Mesothelial cell of epicardium (in vitro differentiated cells): ENCODE results near the gene EOLA1. TPM values are rescaled to one million over a fixed set of nuclear protein-coding genes. Genes with fewer than 3 reads are reported as not detected.

Experiments used
- DNase-seq, 2 experiments: peaks; one replicate each; pipeline ENCODE4 v3.0.0; 2021; ENCODE audit warnings: low spot score in 2 of 2; ENCODE audit not compliant: unreplicated experiment in 2 of 2
- H3K27ac Mint-ChIP-seq: 2 replicates; pipeline ENCODE4 v1.8.0; 2021; ENCODE audit warnings: mixed read lengths
- H3K27me3 Mint-ChIP-seq: 2 replicates; pipeline ENCODE4 v1.8.0; 2021; ENCODE audit warnings: low read depth, mixed read lengths
- H3K36me3 Mint-ChIP-seq: 2 replicates; pipeline ENCODE4 v1.8.0; 2021; ENCODE audit warnings: mixed read lengths
- H3K4me1 Mint-ChIP-seq: 2 replicates; pipeline ENCODE4 v1.8.0; 2021; ENCODE audit warnings: mixed read lengths
- H3K4me3 Mint-ChIP-seq: 2 replicates; pipeline ENCODE4 v1.8.0; 2021; ENCODE audit warnings: mild to moderate bottlenecking, moderate library complexity, mixed read lengths
- H3K9me3 Mint-ChIP-seq: 2 replicates; pipeline ENCODE4 v1.8.0; 2021; ENCODE audit warnings: mixed read lengths
- CTCF ChIP-seq: fragments of 200-600 bp; sonication (generic); IDR thresholded peaks from one replicate; pipeline ENCODE4 v1.5.0; 2021; ENCODE audit warnings: antibody characterized with exemption; ENCODE audit not compliant: unreplicated experiment
- total RNA-seq: library from RNA; stranded (reverse); gene quantifications from 3 replicates; pipeline ENCODE4 v1.2.1, GENCODE V29; 2021

EOLA1 gene
- total RNA-seq, 1 donor from 2014 or later: 13.8 TPM

DNA sequence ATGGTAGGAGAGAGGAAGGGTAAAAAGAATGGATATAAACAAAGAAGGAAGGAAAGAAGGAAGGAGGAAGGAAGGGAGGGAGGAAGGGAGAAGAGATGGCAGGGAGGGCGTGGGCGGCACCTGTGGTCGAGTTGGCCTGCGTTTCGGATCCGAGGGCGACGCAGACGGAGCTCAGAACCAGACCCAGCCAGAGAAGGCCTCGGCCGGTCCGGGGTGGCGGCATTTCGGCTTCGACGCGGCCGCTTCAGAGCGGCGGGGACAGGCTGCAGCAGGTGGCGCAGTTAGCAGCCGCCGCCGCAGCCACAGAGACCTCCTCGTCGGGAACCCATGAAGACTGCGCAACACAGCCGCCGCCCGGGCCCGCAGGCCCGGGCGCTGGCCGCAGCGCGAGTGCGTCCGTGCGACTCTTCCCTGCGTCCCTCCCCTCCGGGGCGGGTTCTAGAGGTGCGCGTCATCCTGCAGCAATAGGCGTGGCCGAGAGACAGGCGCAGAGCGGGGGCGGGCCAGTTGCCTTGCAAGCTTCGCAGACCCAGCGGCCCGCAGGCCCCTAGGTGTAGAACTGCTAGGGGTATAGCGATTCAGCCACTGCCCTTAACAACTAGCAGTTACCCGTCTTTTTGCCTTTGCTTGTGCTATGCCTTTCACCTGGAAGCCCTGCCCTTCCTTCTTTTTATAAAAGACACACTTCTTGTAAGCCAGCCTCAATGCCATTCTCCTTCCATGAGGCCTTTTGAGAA is 35.7 kb upstream of the EOLA1 start, which contains the start of gene IDS:
Gene IDS, minus strand, starts transcription at position 392 of the 737 bp plus-strand sequence. Its CDS starts 169 bp downstream, at position 223.
- peak; percentile 72 to 77 for DNase-seq
- H3K4me1 Mint-ChIP-seq: peaks cover 14% of the 10 kb centered on the region
- H3K27me3 Mint-ChIP-seq: no peaks in the 10 kb centered on the region
- peak within 1 kb of the TSS; percentile 87 for H3K27ac Mint-ChIP-seq
- no peak for TF ChIP-seq CTCF
- no peaks in the 10 kb centered on the region for H3K36me3 Mint-ChIP-seq
- H3K9me3 Mint-ChIP-seq: peaks cover 5% of the 10 kb centered on the region
- peak within 1 kb of the TSS; percentile 74 for H3K4me3 Mint-ChIP-seq

GRCh38 chrX:149505671-149506070 is 35.1 kb upstream of the EOLA1 start:
- no peaks in the 10 kb centered on the region for H3K27me3 Mint-ChIP-seq
- H3K27ac Mint-ChIP-seq: peak overlapping the region; percentile 5
- no peak for TF ChIP-seq CTCF

GRCh38 chrX:149506349-149506748 is 34.5 kb upstream of the EOLA1 start:
- Mint-ChIP-seq H3K4me1 (peaks cover 26% of the 10 kb centered on the region), H3K9me3 (peaks cover 5% of the 10 kb centered on the region), H3K36me3 (no peaks in the 10 kb centered on the region), H3K27me3 (no peaks in the 10 kb centered on the region), H3K4me3 (no peak overlapping the region), H3K27ac (no peak overlapping the region)
- no peak for TF ChIP-seq CTCF
- no peak for DNase-seq

More at GRCh38 chrX:149505671-149506070, 35.1 kb upstream of the EOLA1 start:
- H3K4me1 Mint-ChIP-seq: peaks cover 20% of the 10 kb centered on the region
- peaks cover 5% of the 10 kb centered on the region for H3K9me3 Mint-ChIP-seq
- H3K4me3 Mint-ChIP-seq: peak overlapping the region; percentile 74
- no peak for DNase-seq
- no peaks in the 10 kb centered on the region for H3K36me3 Mint-ChIP-seq

GRCh38 chrX:149508467-149508866 is 32.3 kb upstream of the EOLA1 start:
- peaks cover 35% of the 10 kb centered on the region for H3K4me1 Mint-ChIP-seq
- H3K4me3 Mint-ChIP-seq: no peak overlapping the region
- H3K36me3 Mint-ChIP-seq: no peaks in the 10 kb centered on the region
- no peak for DNase-seq
- TF ChIP-seq CTCF: no peak
- no peaks in the 10 kb centered on the region for H3K27me3 Mint-ChIP-seq
- peaks cover 5% of the 10 kb centered on the region for H3K9me3 Mint-ChIP-seq
- H3K27ac Mint-ChIP-seq: no peak overlapping the region

DNA sequence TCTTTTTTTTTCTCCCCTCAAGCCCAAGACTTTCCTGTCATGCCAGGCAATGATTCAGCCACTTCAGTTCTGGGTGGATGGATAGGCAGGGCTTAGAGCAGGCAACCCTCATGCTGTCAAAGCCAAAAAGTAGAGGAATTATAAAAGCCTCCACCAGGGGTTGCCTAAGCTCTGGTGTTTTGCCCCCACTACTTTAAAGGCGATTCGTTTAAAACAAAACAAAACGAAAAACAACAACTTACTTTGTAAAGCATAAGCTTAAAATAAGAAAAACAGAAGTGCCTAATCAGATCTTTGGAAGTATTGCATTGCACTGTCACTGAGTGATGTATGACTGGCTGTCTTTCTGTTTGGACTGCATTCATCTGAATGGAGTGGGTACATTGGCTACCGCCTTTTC is 30.4 kb upstream of the EOLA1 start:
- no peak for TF ChIP-seq CTCF
- Mint-ChIP-seq H3K27ac (peak overlapping the region; percentile 85), H3K27me3 (no peaks in the 10 kb centered on the region), H3K4me1 (peaks cover 26% of the 10 kb centered on the region), H3K4me3 (no peak overlapping the region), H3K36me3 (no peaks in the 10 kb centered on the region), H3K9me3 (peaks cover 5% of the 10 kb centered on the region)
- no peak for DNase-seq
